ENCODE data around the gene PTPRD.
"Not testable (repeated sequence)": the region's sequence is repeated elsewhere in the genome, so short reads cannot be mapped to it uniquely, and the experiment has no call there.

Gene PTPRD

DNA sequence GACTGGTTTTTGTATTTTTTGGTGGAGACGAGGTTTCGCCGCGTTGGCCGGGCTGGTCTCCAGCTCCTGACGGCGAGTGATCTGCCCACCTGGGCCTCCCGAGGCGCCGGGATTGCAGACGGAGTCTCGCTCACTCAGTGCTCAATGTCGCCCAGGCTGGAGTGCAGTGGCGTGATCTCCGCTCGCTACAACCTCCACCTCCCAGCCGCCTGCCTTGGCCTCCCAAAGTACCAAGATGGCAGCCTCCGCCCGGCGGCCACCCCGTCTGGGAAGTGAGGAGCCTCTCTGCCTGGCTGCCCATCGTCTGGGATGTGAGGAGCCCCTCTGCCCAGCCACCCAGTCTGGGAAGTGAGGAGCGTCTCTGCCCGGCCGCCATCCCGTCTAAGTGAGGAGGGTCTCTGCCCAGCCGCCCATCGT is 163.6 kb downstream of the PTPRD start:
- DNase-seq = not testable (repeated sequence)

DNA sequence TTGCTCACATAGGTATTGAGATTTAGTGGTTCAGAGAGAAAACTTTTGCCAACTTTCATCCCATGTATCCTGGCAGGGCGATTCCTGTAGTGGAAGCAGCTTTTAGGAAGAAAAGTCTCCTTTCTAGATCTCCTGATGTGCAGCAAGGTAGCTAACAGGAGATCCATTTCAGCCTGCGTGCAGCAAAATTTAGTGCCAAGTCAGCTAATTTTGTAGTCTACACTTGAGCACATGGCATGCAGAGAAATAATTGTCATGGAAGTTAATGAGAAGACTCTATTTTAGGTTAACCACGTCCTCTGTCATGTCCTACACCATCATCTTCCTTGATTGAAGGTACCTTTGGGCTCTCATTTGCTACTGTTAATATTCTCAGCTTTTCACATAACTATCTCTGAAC is 165.8 kb downstream of the PTPRD start:
- DNase-seq = no peak

DNA sequence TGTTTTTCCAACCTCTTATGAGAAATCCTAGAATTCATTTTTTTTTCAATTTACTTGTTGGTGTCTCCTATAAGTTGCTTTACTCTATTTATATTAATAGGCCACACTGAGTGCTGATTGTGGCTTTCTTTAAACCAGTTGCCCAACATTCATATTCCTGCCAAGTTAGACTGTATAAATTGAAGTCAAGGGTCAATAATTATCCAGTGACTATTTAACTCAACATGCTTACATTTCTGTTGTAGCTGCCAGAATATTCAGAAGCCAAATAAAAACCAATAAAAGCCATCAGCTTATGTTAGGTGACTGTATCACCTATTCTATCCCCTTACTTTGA is 169.0 kb downstream of the PTPRD start:
- no peak for DNase-seq

DNA sequence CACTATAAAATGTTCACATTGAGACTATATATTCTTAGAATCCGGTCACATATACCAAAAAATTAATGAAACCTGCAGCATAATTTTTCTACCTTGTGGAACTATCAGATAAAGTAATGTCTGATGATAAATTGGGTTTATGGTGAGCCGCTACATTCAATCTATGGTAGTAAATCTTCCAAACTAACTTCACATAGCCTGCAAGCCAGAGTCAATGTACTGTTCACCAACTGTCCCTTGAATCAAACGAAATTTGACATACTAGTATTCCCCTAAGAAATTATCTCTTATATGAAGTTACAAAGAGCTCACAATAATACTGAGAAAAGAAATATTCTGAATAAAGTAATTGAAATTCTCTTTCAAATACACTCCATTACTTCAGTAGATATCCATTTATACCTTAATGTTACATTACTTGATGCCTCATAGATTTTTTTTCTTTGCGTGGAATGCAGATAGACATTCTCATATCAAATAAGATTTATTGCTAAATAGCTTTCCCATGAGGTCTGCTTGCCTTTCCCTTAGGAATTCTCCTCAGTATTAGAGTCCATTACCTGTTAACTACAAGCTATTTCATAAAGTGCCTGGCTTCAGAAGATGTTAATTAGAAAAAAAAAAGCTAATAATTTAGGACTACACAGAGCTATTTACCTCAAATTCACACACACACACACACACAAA is 169.5 kb downstream of the PTPRD start:
- DNase-seq = no peak

DNA sequence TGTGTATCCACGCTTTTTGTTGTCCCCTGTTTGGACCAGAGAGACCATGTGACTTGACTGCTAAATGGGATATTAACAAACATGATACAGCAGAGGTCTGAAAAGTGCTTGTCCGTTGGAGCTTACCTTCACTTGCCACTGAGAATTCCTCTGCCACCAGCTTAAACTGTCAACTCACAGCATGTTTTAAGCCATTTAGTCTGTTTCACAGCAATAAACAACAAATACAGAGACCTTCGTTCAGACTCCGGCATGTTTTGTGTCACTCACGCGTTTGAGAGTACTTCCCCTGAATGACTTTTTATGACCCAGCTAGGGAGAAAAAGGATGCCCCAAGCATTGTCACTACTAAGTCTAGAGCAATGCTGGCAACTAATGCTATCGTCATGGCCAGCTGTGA is 173.8 kb downstream of the PTPRD start:
- no peak for DNase-seq

DNA sequence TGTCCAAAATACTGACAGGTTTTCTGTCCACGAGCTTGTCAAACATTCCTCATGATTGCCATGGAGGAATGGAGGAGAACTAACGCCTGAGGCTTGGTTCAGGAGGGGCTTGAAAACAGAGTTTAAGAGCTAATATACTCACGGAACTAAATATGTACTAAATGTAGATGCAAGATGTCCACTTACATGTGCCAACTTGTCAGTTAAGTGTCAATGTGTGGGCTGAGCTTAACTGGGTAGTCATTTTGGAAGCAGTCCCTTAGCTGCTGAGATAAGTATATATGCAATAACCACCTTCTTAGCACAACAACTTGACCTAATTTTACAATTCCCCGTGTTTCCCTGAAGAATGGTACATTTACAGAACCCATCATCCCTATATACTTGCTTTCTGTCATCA is 176.0 kb downstream of the PTPRD start:
- DNase-seq = no peak

DNA sequence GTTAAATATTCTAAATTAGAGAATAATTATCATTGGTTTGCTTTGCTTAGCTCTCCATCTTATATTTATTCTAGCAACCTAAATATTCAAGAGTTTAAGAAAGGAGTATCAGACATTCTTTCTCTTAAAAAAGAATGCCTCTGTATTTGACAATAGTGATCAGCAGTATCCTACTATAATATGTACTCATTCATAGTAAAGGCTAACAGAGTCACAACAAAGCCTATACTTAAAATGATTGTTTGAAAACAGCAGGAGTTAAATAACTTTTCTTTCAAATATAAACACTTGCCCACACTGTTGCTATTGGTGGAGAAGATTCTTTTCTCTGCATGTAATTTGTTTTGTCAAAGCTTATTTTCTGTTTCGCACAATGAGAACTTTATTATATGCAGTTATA is 178.4 kb downstream of the PTPRD start:
- no peak for DNase-seq

DNA sequence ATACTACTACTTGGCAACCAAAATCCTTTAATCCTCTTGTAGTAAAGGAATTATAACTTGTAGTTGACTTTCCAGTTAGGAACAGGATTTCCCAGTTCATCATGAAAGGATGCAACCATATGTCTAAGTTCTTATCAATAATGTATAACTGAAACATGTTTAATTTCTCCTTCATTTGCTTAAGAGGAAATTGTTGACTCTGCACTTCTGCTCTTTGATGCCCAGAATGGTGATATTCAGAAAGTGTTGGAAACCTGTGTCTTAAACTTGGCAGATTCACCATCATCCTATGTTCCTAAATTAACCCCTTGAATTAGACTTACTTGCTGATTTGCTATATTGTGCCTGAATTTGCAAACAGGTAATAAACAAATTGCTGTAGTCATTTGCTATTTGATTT is 201.5 kb downstream of the PTPRD start:
- peak in 1 of 2 experiments; percentile 49 for DNase-seq

DNA sequence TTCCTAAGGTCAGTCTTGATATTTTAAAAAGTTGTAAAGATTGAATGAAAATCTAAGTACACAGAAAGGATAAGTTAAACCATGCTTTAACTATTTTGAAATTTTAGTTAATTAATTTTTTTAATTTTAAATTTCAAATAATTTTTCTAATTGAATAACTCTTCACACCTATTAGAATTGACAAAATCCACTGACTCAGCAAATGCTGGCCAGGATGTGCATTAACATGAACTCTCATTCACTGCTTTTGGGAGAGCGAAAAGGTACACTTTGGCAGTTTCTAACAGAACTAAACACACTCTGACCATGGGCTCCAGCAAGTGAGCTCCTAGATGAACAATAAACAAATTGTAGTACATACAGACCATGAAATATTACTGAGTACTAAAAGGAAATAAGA is 209.5 kb downstream of the PTPRD start:
- no peak for DNase-seq

DNA sequence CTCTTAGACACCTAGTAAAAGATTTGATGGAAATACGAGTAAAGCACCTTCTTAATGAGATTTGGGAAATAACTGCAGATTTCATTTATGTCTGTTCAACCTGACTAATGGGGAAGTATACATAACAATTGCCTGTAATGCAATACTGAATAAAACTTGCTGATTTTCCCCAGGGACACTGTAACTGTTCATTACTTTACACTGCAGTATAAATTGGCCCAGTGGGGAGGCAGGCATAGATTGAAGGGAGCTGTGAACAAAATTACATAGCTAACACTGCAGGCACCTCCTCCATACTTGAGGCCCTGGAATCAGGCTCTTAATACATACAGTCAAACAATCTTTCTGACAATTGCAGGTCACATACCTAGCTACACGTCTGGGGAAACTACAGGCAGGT is 216.2 kb downstream of the PTPRD start:
- peak; percentile 90 to 93 for DNase-seq

DNA sequence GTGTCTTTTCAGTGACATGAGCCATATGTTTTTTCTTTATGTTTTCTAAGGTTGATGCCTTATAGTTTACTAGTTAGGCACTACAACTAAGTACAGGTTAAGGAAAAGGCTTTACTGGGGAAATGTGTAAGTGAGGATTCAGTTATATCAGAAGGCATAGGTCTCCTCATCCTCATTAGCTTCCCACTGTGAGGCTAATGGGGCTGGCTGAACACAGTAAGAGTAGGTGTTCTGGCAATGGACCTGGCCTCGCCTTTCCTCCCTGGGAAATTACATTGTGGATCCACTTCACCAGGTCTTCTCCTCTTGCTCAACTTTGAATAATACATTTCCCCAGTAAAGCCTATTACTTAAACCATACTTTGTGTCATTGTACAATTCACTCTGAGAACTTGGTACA is 225.5 kb downstream of the PTPRD start:
- DNase-seq = no peak

DNA sequence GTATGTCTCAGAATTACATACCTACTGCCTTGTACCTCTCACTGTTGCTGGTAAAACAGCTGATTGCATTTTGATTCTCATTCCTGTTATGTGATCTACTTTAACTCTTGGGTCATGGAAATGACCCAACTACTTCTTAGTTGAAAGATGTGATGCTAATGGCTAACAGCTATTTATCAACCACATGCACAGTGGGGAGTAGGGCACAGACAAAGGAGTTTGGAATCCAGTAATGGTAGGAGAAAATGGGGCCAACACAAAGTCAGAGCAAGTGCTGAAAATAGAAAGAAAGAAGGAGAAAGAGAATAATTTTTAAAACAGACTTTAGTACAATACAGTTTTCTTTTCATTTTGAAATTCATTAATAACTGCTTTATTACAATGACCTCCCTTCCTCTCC is 241.0 kb downstream of the PTPRD start:
- DNase-seq = no peak

DNA sequence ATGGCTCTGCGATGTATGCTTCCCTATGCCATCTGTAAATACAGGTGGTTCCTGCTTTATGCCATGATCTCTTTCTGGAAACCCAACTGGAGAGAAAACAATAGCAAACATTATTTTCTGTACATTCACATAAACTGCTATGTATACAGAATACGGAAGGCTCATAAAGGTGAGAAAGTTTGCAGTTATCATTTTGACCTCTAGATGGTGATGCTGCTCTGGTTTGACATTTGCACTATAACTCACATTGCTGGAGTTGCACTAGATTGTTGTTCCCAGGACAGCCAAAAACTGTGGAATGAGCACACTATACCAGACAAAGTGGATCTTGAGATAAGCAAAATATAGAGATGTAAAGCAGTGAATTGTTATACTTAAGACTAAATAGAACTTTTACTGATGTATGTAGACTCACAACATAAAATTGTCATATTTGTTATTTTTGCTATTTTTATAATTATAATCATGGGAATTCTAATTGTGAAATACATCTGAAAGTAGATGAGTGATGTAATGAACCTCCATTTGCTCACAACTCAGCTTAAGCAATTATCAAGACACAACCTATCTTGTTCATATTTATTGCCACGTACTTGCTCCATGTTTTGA is 246.5 kb downstream of the PTPRD start:
- DNase-seq = peak; percentile 38 to 66

DNA sequence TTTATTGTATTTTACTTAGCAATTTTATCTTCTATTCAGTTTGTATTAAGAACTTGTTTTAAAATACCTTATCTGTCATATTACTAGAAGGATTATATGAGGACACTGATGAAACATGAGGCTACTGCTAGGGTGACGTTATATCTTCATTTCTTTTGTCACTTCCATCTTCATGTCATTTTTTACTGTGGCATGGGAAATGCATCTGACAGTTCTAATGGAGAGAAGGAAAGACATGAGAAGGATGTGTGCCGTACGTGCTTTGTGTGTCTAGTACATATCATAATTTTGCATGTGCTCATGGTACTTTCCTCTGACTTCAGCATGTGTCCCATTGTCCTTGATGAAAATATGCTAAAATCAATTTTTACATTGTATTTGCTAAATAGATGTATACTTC is 258.2 kb downstream of the PTPRD start:
- DNase-seq = no peak

DNA sequence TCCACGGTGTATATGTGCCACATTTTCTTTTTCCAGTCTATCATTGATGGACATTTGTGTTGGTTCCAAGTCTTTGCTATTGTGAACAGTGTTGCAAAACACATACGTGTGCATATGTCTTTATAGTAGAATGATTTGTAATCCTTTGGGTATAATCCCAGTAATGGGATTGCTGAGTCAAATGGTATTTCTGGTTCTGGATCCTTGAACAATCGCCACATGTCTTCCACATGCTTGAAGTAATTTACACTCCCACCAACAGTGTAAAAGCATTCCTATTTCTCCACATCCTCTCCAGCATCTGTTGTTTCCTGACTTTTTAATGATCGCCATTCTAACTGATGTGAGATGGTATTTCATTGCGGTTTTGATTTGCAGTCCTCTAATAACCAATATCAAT is 267.2 kb downstream of the PTPRD start:
- DNase-seq = not testable (repeated sequence)

DNA sequence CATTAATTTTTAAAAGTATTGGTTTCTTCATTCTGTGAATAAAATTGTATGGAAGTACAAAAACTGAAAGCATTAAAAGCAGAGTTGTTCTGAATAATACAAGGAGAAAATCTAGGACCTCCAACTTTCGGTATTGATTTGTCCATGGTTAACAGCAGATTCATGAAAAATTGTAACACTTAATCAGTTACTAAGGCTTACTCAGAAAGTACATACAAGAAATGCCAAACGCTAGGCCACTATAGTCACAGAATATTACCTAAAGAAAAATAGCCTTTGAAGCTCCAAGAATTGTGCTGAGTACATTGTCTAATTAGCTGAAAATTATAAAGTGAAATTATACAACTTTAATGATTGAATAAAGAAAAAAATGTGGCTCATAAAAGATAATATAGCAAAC is 271.7 kb downstream of the PTPRD start:
- no peak for DNase-seq

DNA sequence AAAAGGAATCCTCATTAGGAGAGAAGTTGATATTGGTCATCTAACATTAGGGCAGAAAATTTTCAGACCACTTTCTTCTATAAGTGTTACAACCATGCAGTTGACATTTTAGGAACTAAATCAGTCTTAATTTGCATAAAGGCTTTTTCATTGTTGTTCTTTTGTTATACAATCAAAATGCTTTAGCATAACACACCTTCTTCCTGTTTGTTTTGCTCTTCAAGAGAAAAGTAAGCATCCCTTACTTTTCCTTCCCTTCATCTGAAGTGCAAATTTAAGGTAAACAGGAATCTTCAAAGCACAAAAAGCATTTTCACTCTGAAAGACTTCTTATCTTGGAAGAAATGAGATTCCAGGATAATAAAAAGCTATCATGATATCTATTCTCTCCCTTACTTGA is 273.6 kb downstream of the PTPRD start:
- no peak for DNase-seq

DNA sequence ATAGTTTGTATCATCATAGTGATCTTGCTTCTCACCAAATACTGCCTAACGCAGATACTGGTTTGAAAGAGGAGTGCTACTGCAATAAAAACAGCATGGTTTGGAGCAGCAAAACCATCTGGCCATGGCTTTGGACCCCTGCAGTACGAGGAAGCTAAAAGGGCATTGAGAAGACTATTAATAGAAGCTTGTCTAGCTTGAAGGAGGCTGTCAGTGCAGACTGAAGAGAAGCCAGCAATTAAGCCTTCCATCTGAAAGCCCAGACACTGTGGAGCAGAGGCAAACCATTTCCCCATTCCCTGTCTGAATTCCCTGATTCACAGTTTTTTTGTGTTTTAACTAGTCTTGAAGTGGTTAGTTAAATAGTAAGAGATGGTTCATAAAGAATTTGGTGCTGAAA is 281.6 kb downstream of the PTPRD start:
- DNase-seq = no peak

DNA sequence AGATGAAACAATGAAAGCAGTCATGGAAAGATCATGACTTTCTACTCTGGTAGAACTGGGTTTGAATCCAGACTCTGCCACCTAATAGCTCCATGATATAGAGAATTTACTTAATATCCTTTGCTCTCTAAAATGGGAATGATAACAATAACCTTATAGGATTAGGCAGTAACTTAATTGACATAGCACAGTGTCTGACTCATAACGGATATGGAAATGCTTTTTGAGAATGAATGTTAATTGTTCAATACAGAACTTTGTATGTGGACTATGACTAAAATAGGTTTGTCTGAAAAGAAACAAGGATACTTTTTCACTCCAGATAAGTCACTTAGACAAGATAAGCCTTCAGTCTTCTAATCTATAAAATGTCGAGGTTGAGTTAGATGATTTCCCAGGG is 330.7 kb downstream of the PTPRD start:
- no peak for DNase-seq

DNA sequence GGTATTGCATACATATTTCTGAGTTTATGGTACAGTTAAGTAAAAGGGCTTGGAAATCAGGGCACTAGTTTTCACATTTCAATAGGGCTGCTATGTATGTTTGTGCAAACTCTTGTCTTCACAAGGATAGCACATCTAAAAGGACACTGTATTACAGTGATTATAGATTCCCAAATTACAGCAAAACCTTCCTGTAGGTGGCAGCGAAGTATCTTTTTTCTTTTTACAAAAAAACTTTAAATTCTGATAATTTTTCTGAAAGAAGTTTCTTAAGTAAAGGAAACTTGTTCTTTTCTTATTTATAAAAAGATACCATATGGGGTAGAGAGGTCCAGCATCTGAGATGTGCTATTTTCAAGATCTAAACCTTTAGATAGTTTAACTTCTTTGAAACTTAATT is 337.8 kb downstream of the PTPRD start:
- peak in 1 of 2 experiments; percentile 3 for DNase-seq

DNA sequence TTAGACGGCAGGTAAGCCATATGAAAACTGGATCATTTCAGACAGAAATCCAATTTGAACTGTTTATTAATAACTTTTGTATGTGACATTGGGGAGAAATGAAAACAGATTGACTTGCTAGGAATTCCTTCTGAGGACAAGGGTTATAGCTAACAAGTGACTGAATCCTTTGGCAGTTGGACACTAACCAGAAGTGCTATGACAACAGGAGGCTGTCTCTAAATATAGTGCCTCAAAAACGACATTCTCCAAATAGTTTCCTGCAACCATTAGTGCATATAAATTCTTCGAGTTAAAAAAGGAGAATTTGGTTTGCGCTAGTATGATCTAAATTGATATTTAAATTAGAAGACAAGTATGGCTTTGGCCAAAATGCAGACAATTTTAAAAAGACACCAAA is 338.6 kb downstream of the PTPRD start:
- no peak for DNase-seq

DNA sequence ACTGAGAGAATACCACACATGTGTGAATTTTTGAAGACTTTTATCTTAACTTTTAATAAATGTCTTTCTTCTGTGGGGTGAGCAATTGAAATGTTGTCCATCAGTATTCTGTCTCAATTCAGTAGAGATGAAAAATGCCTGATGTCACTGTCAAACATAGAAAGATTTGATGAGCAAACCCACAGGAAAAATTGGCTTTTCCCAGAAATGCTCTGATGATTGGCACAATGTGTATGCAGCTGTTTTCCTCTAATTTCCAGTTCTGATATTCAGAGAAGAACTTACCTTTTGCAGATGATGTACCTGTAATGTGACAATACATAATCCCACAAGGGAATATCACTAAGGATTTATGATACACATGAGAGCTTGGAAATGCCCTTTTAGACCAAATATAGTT is 340.0 kb downstream of the PTPRD start:
- no peak for DNase-seq

DNA sequence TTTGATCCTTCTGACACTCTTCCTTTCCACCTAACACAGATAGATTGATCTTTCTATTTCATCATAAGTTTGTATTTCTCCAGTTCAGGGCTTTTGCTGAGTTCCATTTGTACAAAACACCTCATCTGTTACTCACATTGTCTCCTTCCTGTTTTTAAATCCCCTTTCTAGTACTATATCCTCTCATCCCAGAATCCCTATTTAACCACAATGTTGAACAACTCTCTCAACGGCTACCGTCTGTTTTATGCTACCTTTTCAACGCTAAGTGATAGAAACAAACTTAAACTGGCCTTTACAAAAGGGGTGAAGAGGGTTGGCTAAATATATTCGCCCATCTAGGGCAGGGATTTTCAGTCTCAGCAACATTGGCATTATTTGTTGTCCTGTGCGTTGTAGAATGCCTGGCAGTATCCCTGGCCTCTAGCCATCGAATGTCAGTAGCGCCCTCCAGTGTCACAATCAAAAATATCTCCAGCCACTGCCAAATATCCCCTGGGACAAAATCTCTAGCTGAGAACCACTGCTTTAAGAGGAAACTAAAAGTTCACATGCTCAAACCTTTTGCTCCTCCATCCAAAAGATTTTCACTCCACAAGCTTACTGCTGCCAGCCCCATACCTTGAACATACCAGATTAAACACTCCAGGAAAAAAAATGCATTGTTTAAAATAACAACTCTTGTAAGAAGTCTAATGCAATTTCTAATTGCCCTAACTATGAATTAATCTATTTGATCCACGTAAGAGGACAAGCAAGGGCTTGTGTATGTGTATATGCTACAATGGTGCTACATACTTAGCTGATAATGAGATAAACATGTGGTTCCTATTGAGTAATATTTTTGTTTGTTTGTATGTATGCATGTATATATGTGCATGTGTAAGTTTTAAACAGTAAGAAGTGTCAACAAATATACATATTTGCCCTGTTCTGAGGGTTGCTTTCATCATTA is 344.0 kb downstream of the PTPRD start:
- DNase-seq = peak; percentile 49 to 61

DNA sequence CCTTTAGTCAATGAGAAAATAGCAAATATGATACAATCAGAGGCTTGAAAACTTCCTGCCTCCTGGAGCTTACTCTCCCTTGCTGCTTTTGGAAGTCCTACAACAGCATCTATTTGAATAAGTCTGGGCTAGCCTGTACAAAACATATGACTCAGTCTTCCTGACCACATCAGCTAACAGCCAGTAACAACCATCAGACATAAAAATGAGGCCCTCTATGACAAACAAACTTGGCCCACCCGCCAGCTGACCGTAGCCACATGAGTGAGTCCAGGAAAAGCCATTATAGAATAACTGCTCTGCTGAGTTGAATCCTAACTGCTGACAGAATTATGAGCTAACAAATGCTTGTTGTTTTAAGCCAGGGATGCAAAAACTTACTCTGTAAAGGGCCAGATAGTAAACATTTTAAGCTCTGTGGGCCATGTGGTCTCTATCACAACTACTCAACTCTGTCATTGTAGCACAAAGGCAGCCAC is 347.6 kb downstream of the PTPRD start:
- DNase-seq = no peak

Measured in NCI-H524 (cell line).